ENCODE data around the gene EMX2.

- TF ChIP-seq CTCF (IDR thresholded peaks at IDR 0.05) (no peak), POLR2A (IDR thresholded peaks at IDR 0.05) (no peak)
Measured at GRCh38 chr10:117509573-117509972, 33.0 kb upstream of the EMX2 start.
